H9 (cell line): ENCODE measurements around the gene EGLN3. TPM values are rescaled to one million over a fixed set of nuclear protein-coding genes. Genes with fewer than 3 reads are reported as not detected.

ENCODE experiments used
- DNase-seq: peaks from one replicate; pipeline ENCODE4 v3.0.0-alpha.2; 2017
- H2AFZ ChIP-seq: one replicate; pipeline ENCODE4 v1.6.1; 2013; ENCODE audit warnings: mild to moderate bottlenecking, low read length, control low read depth, moderate library complexity
- H2AK5ac ChIP-seq: 2 replicates; pipeline ENCODE4 v1.6.1; 2013; ENCODE audit warnings: low read length, control low read depth, mixed read lengths; ENCODE audit not compliant: insufficient read length
- H2BK120ac ChIP-seq: one replicate; pipeline ENCODE4 v1.6.1; 2013; ENCODE audit warnings: low read depth, mild to moderate bottlenecking, low read length, control low read depth, inconsistent platforms; ENCODE audit not compliant: poor library complexity, severe bottlenecking
- H2BK12ac ChIP-seq: 2 replicates; pipeline ENCODE4 v1.6.1; 2013; ENCODE audit warnings: low read length, control low read depth, mixed read lengths, low read depth; ENCODE audit not compliant: insufficient read length
- H2BK15ac ChIP-seq: 2 replicates; pipeline ENCODE4 v1.6.1; 2013; ENCODE audit warnings: low read depth, low read length, control low read depth
- H2BK20ac ChIP-seq: one replicate; pipeline ENCODE4 v1.6.1; 2013; ENCODE audit warnings: low read depth, mild to moderate bottlenecking, low read length, control low read depth, inconsistent platforms; ENCODE audit not compliant: poor library complexity, severe bottlenecking
- H2BK5ac ChIP-seq: 2 replicates; pipeline ENCODE4 v1.6.1; 2013; ENCODE audit warnings: low read length, control low read depth, mixed read lengths; ENCODE audit not compliant: insufficient read length
- H3K14ac ChIP-seq: 2 replicates; pipeline ENCODE4 v1.6.1; 2013; ENCODE audit warnings: low read length, control low read depth; ENCODE audit not compliant: insufficient read depth
- H3K18ac ChIP-seq: 2 replicates; pipeline ENCODE4 v1.6.1; 2013; ENCODE audit warnings: low read depth, mild to moderate bottlenecking, mixed read lengths, low read length, control low read depth; ENCODE audit not compliant: insufficient read length
- H3K23ac ChIP-seq: 2 replicates; pipeline ENCODE4 v1.6.1; 2013; ENCODE audit warnings: low read length, control low read depth, mixed read lengths, low read depth; ENCODE audit not compliant: insufficient read length
- H3K23me2 ChIP-seq: 2 replicates; pipeline ENCODE4 v1.6.1; 2013; ENCODE audit warnings: low read depth, mild to moderate bottlenecking, mixed read lengths, low read length, control low read depth; ENCODE audit not compliant: insufficient read length, poor library complexity, severe bottlenecking
- H3K27ac ChIP-seq: 2 replicates; pipeline ENCODE4 v1.5.1; 2013; ENCODE audit warnings: low read length, control low read depth, mixed read lengths, low read depth; ENCODE audit not compliant: insufficient read length
- H3K27me3 ChIP-seq: 2 replicates; pipeline ENCODE4 v1.6.1; 2013; ENCODE audit warnings: low read length, control low read depth, inconsistent platforms; ENCODE audit not compliant: insufficient read depth
- H3K4ac ChIP-seq: 2 replicates; pipeline ENCODE4 v1.6.1; 2013; ENCODE audit warnings: low read depth, mild to moderate bottlenecking, control low read depth, inconsistent platforms, low read length, moderate library complexity
- H3K4me1 ChIP-seq: 2 replicates; pipeline ENCODE4 v1.6.1; 2013; ENCODE audit warnings: low read length, control low read depth, inconsistent platforms; ENCODE audit not compliant: insufficient read depth
- H3K4me2 ChIP-seq: 2 replicates; pipeline ENCODE4 v1.6.1; 2013; ENCODE audit warnings: low read length, control low read depth, mixed read lengths; ENCODE audit not compliant: insufficient read length, insufficient read depth
- H3K56ac ChIP-seq: 2 replicates; pipeline ENCODE4 v1.6.1; 2013; ENCODE audit warnings: low read depth, mild to moderate bottlenecking, mixed read lengths, low read length, control low read depth; ENCODE audit not compliant: insufficient read length
- H3K79me1 ChIP-seq: 2 replicates; pipeline ENCODE4 v1.6.1; 2013; ENCODE audit warnings: low read depth, mild to moderate bottlenecking, moderate library complexity, low read length, control low read depth, inconsistent platforms; ENCODE audit not compliant: insufficient read depth, poor library complexity, severe bottlenecking
- H3K79me2 ChIP-seq: 2 replicates; pipeline ENCODE4 v1.6.1; 2013; ENCODE audit warnings: low read length, control low read depth, inconsistent platforms; ENCODE audit not compliant: insufficient read depth
- H3K9ac ChIP-seq: 2 replicates; pipeline ENCODE4 v1.6.1; 2013; ENCODE audit warnings: low read length, control low read depth, mixed read lengths; ENCODE audit not compliant: insufficient read length; ENCODE audit errors: extremely low read depth
- H3K9me3 ChIP-seq: one replicate; pipeline ENCODE4 v1.6.1; 2013; ENCODE audit warnings: low read depth, low read length, inconsistent platforms; ENCODE audit not compliant: control insufficient read depth
- H3T11ph ChIP-seq: one replicate; pipeline ENCODE4 v1.6.1; 2013; ENCODE audit warnings: mild to moderate bottlenecking, low read length, control low read depth, inconsistent platforms
- H4K20me1 ChIP-seq: one replicate; pipeline ENCODE4 v1.6.1; 2013; ENCODE audit not compliant: control insufficient read depth, insufficient read length, insufficient read depth
- H4K5ac ChIP-seq: 2 replicates; pipeline ENCODE4 v1.6.1; 2013; ENCODE audit warnings: low read depth, mild to moderate bottlenecking, mixed read lengths, low read length, control low read depth; ENCODE audit not compliant: insufficient read length
- H4K8ac ChIP-seq: replicated peaks from 2 replicates; pipeline ENCODE4 v1.6.1; 2013; ENCODE audit warnings: low read length, control low read depth, mixed read lengths, low read depth; ENCODE audit not compliant: insufficient read length
- H4K91ac ChIP-seq: 2 replicates; pipeline ENCODE4 v1.6.1; 2013; ENCODE audit warnings: low read depth, mild to moderate bottlenecking, moderate library complexity, mixed read lengths, low read length, control low read depth; ENCODE audit not compliant: insufficient read length
- H3K27ac Mint-ChIP-seq, 3 experiments: 2 replicates in 2 of 3; 3 replicates in 1 of 3; pipeline ENCODE4 v1.8.0; 2020 to 2021; ENCODE audit warnings: mixed read lengths in 3 of 3, mild to moderate bottlenecking in 1 of 3, moderate library complexity in 1 of 3
- H3K27me3 Mint-ChIP-seq: 2 replicates; pipeline ENCODE4 v1.8.0; 2021; ENCODE audit warnings: low read depth, mild to moderate bottlenecking, moderate library complexity, mixed read lengths
- H3K36me3 Mint-ChIP-seq, 3 experiments: 2 replicates in 2 of 3; 3 replicates in 1 of 3; pipeline ENCODE4 v1.8.0; 2020 to 2021; ENCODE audit warnings: low read depth in 3 of 3, mixed read lengths in 3 of 3; ENCODE audit not compliant: insufficient read depth in 1 of 3
- H3K4me1 Mint-ChIP-seq, 2 experiments: 2 replicates each; pipeline ENCODE4 v1.8.0; 2020; ENCODE audit warnings: mixed read lengths in 2 of 2
- H3K4me3 Mint-ChIP-seq, 2 experiments: 2 replicates in 1 of 2; 3 replicates in 1 of 2; pipeline ENCODE4 v1.8.0; 2020 to 2021; ENCODE audit warnings: mild to moderate bottlenecking in 2 of 2, mixed read lengths in 2 of 2, moderate library complexity in 1 of 2
- H3K9me3 Mint-ChIP-seq, 2 experiments: 2 replicates in 1 of 2; 3 replicates in 1 of 2; pipeline ENCODE4 v1.8.0; 2020; ENCODE audit warnings: mild to moderate bottlenecking in 2 of 2, mixed read lengths in 2 of 2, moderate library complexity in 1 of 2
- WGBS: extraction: QIAGEN DNeasy Blood & Tissue Kit; methylation state at CpG from one replicate; pipeline ENCODE4 v1.1.7; 2013; ENCODE audit warnings: missing lambda C conversion rate, low lambda C conversion rate, mixed read lengths; ENCODE audit not compliant: insufficient read length; ENCODE audit errors: extremely low coverage; 5-methylcytosine and 5-hydroxymethylcytosine counted together
- total RNA-seq: library from RNA; stranded (reverse); gene quantifications from 2 replicates; pipeline ENCODE4 v1.2.1, GENCODE V29; 2021
- TF ChIP-seq, protein P1 (sequence below): fragments of 200-600 bp; sonication (generic); conservative IDR thresholded peaks from 3 replicates; pipeline ENCODE4 v1.8.0; 2021; ENCODE audit warnings: antibody characterized with exemption, mild to moderate bottlenecking

EGLN3 gene
- total RNA-seq, 1 experiment from 2014 or later = 19.8 TPM

DNA sequence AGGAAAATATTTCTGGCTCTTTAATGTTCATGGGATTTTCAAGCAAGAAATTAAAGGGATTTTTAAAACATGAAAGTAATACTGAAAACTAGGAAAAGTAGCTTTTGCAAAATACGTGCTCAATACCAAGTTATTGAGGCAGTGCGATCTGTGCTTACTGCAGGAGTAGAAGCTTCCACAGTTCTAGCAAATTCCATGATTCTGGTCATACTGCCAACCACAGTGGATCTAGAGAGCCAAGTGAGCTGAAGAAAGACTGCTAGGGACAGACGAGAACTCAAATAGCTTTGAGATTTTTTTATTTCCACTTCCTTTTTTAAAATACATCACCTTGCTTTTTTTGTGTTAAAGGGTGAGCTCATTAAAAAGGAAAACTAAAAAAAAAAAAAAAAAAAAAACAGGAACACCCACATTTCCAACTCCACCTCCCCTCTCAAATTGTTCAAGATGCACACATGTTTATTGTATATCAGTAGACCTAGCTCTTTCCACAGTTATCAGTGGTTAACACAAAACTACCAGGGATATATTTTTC, 26.2 kb downstream of the EGLN3 start:
- Histone ChIP-seq H3K9me3 (no peaks in the 10 kb centered on the region), H3K23me2 (no peaks in the 10 kb centered on the region), H4K8ac (no peak overlapping the region), H3K79me2 (no peaks in the 10 kb centered on the region), H3K79me1 (no peaks in the 10 kb centered on the region), H3T11ph (no peak overlapping the region), H2BK120ac (no peak overlapping the region), H3K4me1 (peaks cover 5% of the 10 kb centered on the region; the same call in 1 of the 2 replicates), H2BK12ac (no peak overlapping the region), H3K27ac (no peak overlapping the region), H3K9ac (no peak overlapping the region), H4K5ac (no peak overlapping the region), H3K18ac (no peak overlapping the region), H4K91ac (no peak overlapping the region), H2AK5ac (no peak overlapping the region), H2BK15ac (no peak overlapping the region), H4K20me1 (no peaks in the 10 kb centered on the region), H3K23ac (no peak overlapping the region), H3K27me3 (no peaks in the 10 kb centered on the region), H2AFZ (no peak overlapping the region), H3K14ac (no peak overlapping the region), H3K4me2 (no peak overlapping the region), H2BK20ac (no peak overlapping the region), H3K56ac (no peak overlapping the region), H3K4ac (no peak overlapping the region), H2BK5ac (no peak overlapping the region)
- Mint-ChIP-seq H3K9me3 (no peaks in the 10 kb centered on the region), H3K27me3 (no peaks in the 10 kb centered on the region), H3K27ac (peak overlapping the region in 1 of 3 experiments; percentile 55; a peak in 1 of 7 replicates), H3K36me3 (peaks cover 21 to 58% (median 48%) of the 10 kb centered on the region in 3 experiments), H3K4me1 (peaks cover 23 to 24% of the 10 kb centered on the region in 2 experiments), H3K4me3 (no peak overlapping the region)
- DNase-seq = no peak
- no CpG with 5 or more reads among the region's 3 CpGs for WGBS
- TF ChIP-seq, protein P1, sequence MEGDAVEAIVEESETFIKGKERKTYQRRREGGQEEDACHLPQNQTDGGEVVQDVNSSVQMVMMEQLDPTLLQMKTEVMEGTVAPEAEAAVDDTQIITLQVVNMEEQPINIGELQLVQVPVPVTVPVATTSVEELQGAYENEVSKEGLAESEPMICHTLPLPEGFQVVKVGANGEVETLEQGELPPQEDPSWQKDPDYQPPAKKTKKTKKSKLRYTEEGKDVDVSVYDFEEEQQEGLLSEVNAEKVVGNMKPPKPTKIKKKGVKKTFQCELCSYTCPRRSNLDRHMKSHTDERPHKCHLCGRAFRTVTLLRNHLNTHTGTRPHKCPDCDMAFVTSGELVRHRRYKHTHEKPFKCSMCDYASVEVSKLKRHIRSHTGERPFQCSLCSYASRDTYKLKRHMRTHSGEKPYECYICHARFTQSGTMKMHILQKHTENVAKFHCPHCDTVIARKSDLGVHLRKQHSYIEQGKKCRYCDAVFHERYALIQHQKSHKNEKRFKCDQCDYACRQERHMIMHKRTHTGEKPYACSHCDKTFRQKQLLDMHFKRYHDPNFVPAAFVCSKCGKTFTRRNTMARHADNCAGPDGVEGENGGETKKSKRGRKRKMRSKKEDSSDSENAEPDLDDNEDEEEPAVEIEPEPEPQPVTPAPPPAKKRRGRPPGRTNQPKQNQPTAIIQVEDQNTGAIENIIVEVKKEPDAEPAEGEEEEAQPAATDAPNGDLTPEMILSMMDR = no peak
